WTC11 (cell line): ENCODE results near the gene TAF6. TPM values are rescaled to one million over a fixed set of nuclear protein-coding genes. Genes with fewer than 3 reads are reported as not detected.

ENCODE experiments used
- ATAC-seq: fragments of 200-7000 bp; cut with Tn5 transposase; 2 replicates; pipeline ENCODE4 v1.10.0; 2021; ENCODE audit warnings: mild to moderate bottlenecking, moderate library complexity
- CTCF ChIA-PET: fragments of 300-600 bp; sonication (Branson Sonifier 250); formaldehyde crosslinking; loops from one replicate; lab custom pipeline; 2021; ENCODE audit warnings: antibody characterized with exemption; lab: Charles Lee
- POLR2A ChIA-PET: fragments of 350-600 bp; sonication (Branson Sonifier 250); formaldehyde crosslinking; loops from one replicate; lab custom pipeline; 2021; ENCODE audit warnings: antibody characterized with exemption; lab: Charles Lee
- DNase-seq: peaks from one replicate; pipeline ENCODE4 v3.0.0; 2021; ENCODE audit warnings: low spot score
- H3K27ac Mint-ChIP-seq: 2 replicates; pipeline ENCODE4 v1.8.0; 2021; ENCODE audit warnings: mixed read lengths
- H3K27me3 Mint-ChIP-seq: 2 replicates; pipeline ENCODE4 v1.8.0; 2021; ENCODE audit warnings: low read depth, mild to moderate bottlenecking, moderate library complexity, mixed read lengths
- H3K36me3 Mint-ChIP-seq: 2 replicates; pipeline ENCODE4 v1.8.0; 2021; ENCODE audit warnings: mixed read lengths
- H3K4me1 Mint-ChIP-seq: 2 replicates; pipeline ENCODE4 v1.8.0; 2022; ENCODE audit warnings: mixed read lengths
- H3K4me3 Mint-ChIP-seq: 2 replicates; pipeline ENCODE4 v1.8.0; 2021; ENCODE audit warnings: mild to moderate bottlenecking, moderate library complexity, mixed read lengths
- H3K9me3 Mint-ChIP-seq: 2 replicates; pipeline ENCODE4 v1.8.0; 2021; ENCODE audit warnings: mixed read lengths
- ATF1 ChIP-seq: sonication (generic); formaldehyde crosslinking; IDR thresholded peaks from 2 replicates; pipeline ENCODE4 v1.8.1; 2023; ENCODE audit warnings: mild to moderate bottlenecking, moderate library complexity, missing genetic modification reagents
- ATF6 ChIP-seq: sonication (generic); formaldehyde crosslinking; IDR thresholded peaks from 2 replicates; pipeline ENCODE4 v1.8.1; 2023; ENCODE audit warnings: mild to moderate bottlenecking, missing genetic modification reagents
- CBFB ChIP-seq: sonication (generic); formaldehyde crosslinking; IDR thresholded peaks from 2 replicates; pipeline ENCODE4 v1.8.1; 2022; ENCODE audit warnings: mild to moderate bottlenecking, low read depth, missing genetic modification reagents
- EMX1 ChIP-seq: fragments of 250-450 bp; sonication (Bioruptor Pico); IDR thresholded peaks from 2 replicates; pipeline ENCODE4 v1.8.0; 2021; ENCODE audit warnings: mild to moderate bottlenecking
- ESRRA ChIP-seq: sonication (generic); formaldehyde crosslinking; IDR thresholded peaks from 2 replicates; pipeline ENCODE4 v1.8.1; 2022; ENCODE audit warnings: mild to moderate bottlenecking, missing genetic modification reagents, borderline replicate concordance
- ETV6 ChIP-seq: sonication (generic); formaldehyde crosslinking; IDR thresholded peaks from 2 replicates; pipeline ENCODE4 v1.8.1; 2022; ENCODE audit warnings: mild to moderate bottlenecking, missing genetic modification reagents
- FOXK1 ChIP-seq: sonication (generic); formaldehyde crosslinking; IDR thresholded peaks from 2 replicates; pipeline ENCODE4 v1.8.0; 2022; ENCODE audit warnings: mild to moderate bottlenecking, moderate library complexity, missing genetic modification reagents
- HMGA2 ChIP-seq: fragments of 250-450 bp; sonication (Bioruptor Pico); IDR thresholded peaks from 2 replicates; pipeline ENCODE4 v1.4.0; 2021; ENCODE audit warnings: mild to moderate bottlenecking, moderate library complexity
- IRF2 ChIP-seq: sonication (generic); formaldehyde crosslinking; IDR thresholded peaks from 2 replicates; pipeline ENCODE4 v1.8.0; 2022; ENCODE audit warnings: low read depth, missing genetic modification reagents, borderline replicate concordance
- KAT7 ChIP-seq: sonication (generic); formaldehyde crosslinking; IDR thresholded peaks from 2 replicates; pipeline ENCODE4 v1.8.1; 2023; ENCODE audit warnings: missing genetic modification reagents, mild to moderate bottlenecking, borderline replicate concordance
- MLX ChIP-seq: sonication (generic); formaldehyde crosslinking; IDR thresholded peaks from 2 replicates; pipeline ENCODE4 v1.8.1; 2023; ENCODE audit warnings: mild to moderate bottlenecking, missing genetic modification reagents, moderate library complexity
- MXD4 ChIP-seq: fragments of 250-450 bp; sonication (Bioruptor Pico); IDR thresholded peaks from 2 replicates; pipeline ENCODE4 v1.8.0; 2021; ENCODE audit warnings: mild to moderate bottlenecking, moderate library complexity, borderline replicate concordance
- NFE2L1 ChIP-seq: sonication (generic); formaldehyde crosslinking; IDR thresholded peaks from 2 replicates; pipeline ENCODE4 v1.8.1; 2023; ENCODE audit warnings: missing genetic modification reagents
- RELA ChIP-seq: sonication (generic); formaldehyde crosslinking; IDR thresholded peaks from 2 replicates; pipeline ENCODE4 v1.8.1; 2022; ENCODE audit warnings: missing genetic modification reagents, mild to moderate bottlenecking, borderline replicate concordance
- SMAD3 ChIP-seq: sonication (generic); formaldehyde crosslinking; IDR thresholded peaks from 2 replicates; pipeline ENCODE4 v1.8.0; 2022; ENCODE audit warnings: missing genetic modification reagents, mild to moderate bottlenecking, borderline replicate concordance
- SOX15 ChIP-seq: fragments of 250-450 bp; sonication (Bioruptor Pico); IDR thresholded peaks from 2 replicates; pipeline ENCODE4 v1.9.0; 2021; ENCODE audit warnings: mild to moderate bottlenecking
- SP1 ChIP-seq: sonication (generic); formaldehyde crosslinking; conservative IDR thresholded peaks from 2 replicates; pipeline ENCODE4 v1.8.1; 2022; ENCODE audit warnings: missing genetic modification reagents
- TEAD1 ChIP-seq: sonication (generic); formaldehyde crosslinking; IDR thresholded peaks from 2 replicates; pipeline ENCODE4 v1.8.0; 2022; ENCODE audit warnings: mild to moderate bottlenecking, missing genetic modification reagents
- TP53 ChIP-seq: sonication (generic); formaldehyde crosslinking; IDR thresholded peaks from 2 replicates; pipeline ENCODE4 v1.8.1; 2023; ENCODE audit warnings: mild to moderate bottlenecking, missing genetic modification reagents
- USF1 ChIP-seq: sonication (generic); formaldehyde crosslinking; IDR thresholded peaks from 2 replicates; pipeline ENCODE4 v1.8.0; 2022; ENCODE audit warnings: mild to moderate bottlenecking, missing genetic modification reagents
- ZNF219 ChIP-seq: sonication (generic); formaldehyde crosslinking; IDR thresholded peaks from 2 replicates; pipeline ENCODE4 v1.8.0; 2023; ENCODE audit warnings: missing genetic modification reagents, mild to moderate bottlenecking, borderline replicate concordance
- ZNF425 ChIP-seq: fragments of 250-450 bp; sonication (Bioruptor Pico); conservative IDR thresholded peaks from 2 replicates; pipeline ENCODE4 v1.9.0; 2021; ENCODE audit warnings: mild to moderate bottlenecking
- ZNF671 ChIP-seq: fragments of 250-450 bp; sonication (Bioruptor Pico); IDR thresholded peaks from 2 replicates; pipeline ENCODE4 v1.8.0; 2021; ENCODE audit warnings: mild to moderate bottlenecking
- total RNA-seq: library from RNA; stranded (reverse); gene quantifications from 3 replicates; pipeline ENCODE4 v1.2.3, GENCODE V29; 2021
- TF ChIP-seq, protein P1 (sequence below): sonication (generic); formaldehyde crosslinking; IDR thresholded peaks from 2 replicates; pipeline ENCODE4 v1.8.0; 2023; ENCODE audit warnings: mild to moderate bottlenecking, missing genetic modification reagents
- TF ChIP-seq, protein P2 (sequence below): fragments of 250-450 bp; sonication (Bioruptor Pico); IDR thresholded peaks from 2 replicates; pipeline ENCODE4 v1.9.0; 2021; ENCODE audit warnings: mild to moderate bottlenecking
- TF ChIP-seq, protein P3 (sequence below): sonication (generic); formaldehyde crosslinking; IDR thresholded peaks from 2 replicates; pipeline ENCODE4 v1.8.0; 2022; ENCODE audit warnings: mild to moderate bottlenecking, missing genetic modification reagents

TAF6 gene
- total RNA-seq, 1 experiment from 2014 or later, result 121 TPM

DNA sequence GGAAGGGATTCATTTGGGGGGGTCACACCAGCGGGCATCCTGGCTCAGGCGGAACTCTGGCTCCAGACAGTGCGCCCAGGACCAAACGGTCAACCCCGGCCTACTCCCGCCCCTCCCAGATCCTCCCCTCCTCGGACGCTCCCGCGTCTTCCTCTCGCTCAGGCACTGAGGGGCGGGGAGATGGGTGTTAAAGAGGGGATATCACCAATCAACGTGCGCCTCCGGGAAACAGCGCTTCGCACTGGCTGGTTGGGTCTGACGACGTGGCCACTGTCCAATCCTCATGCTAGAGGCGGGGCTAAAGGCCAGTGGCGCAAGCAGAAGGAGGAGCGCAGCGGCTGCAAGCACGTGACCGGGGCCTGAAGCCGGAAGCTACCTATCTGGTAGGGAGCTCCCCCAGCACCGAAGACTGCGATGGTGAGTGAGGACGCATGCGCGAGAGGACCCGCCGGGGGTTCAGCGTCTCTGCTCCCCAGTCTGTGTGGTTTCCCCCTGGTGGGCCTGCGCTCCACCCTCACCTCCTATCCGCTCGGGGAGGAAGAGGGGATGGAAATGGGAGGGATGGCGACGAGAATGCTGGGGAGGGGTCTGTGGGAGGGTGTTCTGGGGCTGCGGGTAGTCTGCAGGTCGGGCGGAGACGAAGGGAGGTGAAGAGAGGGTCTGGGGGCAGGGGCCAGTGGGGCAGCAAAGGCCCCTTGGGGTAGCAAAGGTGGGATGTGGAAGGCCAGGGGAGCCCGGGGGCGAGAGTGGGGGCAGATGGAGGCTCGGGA is 29.6 kb upstream of the TAF6 start, which contains the start of gene LAMTOR4:
TSS of gene LAMTOR4 (plus strand) at position 360 of the 770 bp plus-strand sequence. CDS start at position 415, 55 bp downstream.
- POLR2A ChIA-PET, result interaction anchor here (0.6 to 1.6 kb wide), 13 partner anchors 9 to 960 kb away, joined by 3 to 5 read pairs (median 3); partner anchors contain the start of genes AP4M1, GAL3ST4, GPC2 and MBLAC1
- Mint-ChIP-seq H3K4me1 (peaks cover 20% of the 10 kb centered on the region), H3K4me3 (peak within 1 kb of the TSS; percentile 99), H3K27me3 (peaks cover 3% of the 10 kb centered on the region; the same call in 1 of the 2 replicates), H3K36me3 (peaks cover 24% of the 10 kb centered on the region), H3K9me3 (peaks cover 11% of the 10 kb centered on the region), H3K27ac (peak within 1 kb of the TSS; percentile 99)
- peak; percentile 98 for ATAC-seq
- CTCF ChIA-PET, result interaction anchor here (0.6 to 3.1 kb wide), 15 partner anchors 9 to 320 kb away, joined by 3 to 49 read pairs (median 4); partner anchors contain the start of genes AP4M1 and GAL3ST4
- peak; percentile 99 for DNase-seq
- TF ChIP-seq TEAD1 (CRISPR knock-in tag), result 0 out of 2 replicates have a peak, but pooled peaks have one; percentile 28
- peak; percentile 97 for TF ChIP-seq USF1 (CRISPR knock-in tag)
- no peak for TF ChIP-seq ZNF425
- no peak for TF ChIP-seq SOX15 (CRISPR knock-in tag)
- TF ChIP-seq, protein P1, sequence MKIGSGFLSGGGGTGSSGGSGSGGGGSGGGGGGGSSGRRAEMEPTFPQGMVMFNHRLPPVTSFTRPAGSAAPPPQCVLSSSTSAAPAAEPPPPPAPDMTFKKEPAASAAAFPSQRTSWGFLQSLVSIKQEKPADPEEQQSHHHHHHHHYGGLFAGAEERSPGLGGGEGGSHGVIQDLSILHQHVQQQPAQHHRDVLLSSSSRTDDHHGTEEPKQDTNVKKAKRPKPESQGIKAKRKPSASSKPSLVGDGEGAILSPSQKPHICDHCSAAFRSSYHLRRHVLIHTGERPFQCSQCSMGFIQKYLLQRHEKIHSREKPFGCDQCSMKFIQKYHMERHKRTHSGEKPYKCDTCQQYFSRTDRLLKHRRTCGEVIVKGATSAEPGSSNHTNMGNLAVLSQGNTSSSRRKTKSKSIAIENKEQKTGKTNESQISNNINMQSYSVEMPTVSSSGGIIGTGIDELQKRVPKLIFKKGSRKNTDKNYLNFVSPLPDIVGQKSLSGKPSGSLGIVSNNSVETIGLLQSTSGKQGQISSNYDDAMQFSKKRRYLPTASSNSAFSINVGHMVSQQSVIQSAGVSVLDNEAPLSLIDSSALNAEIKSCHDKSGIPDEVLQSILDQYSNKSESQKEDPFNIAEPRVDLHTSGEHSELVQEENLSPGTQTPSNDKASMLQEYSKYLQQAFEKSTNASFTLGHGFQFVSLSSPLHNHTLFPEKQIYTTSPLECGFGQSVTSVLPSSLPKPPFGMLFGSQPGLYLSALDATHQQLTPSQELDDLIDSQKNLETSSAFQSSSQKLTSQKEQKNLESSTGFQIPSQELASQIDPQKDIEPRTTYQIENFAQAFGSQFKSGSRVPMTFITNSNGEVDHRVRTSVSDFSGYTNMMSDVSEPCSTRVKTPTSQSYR (CRISPR knock-in tag), result 0 out of 2 replicates have a peak, but pooled peaks have one; percentile 33
- peak; percentile 75; the same call in 1 of the 2 replicates for TF ChIP-seq ETV6 (CRISPR knock-in tag)
- no peak for TF ChIP-seq MLX
- TF ChIP-seq KAT7 (CRISPR knock-in tag), result no peak
- TF ChIP-seq ZNF671, result 0 out of 2 replicates have a peak, but pooled peaks have one; percentile 13
- TF ChIP-seq, protein P2, sequence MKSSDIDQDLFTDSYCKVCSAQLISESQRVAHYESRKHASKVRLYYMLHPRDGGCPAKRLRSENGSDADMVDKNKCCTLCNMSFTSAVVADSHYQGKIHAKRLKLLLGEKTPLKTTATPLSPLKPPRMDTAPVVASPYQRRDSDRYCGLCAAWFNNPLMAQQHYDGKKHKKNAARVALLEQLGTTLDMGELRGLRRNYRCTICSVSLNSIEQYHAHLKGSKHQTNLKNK (CRISPR knock-in tag), result 0 out of 2 replicates have a peak, but pooled peaks have one; percentile 15
- TF ChIP-seq ATF6 (CRISPR knock-in tag), result no peak
- no peak for TF ChIP-seq NFE2L1 (CRISPR knock-in tag)
- TF ChIP-seq CBFB (CRISPR knock-in tag), result no peak
- TF ChIP-seq SP1, result peak; percentile 84
- no peak for TF ChIP-seq IRF2 (CRISPR knock-in tag)
- TF ChIP-seq RELA (CRISPR knock-in tag), result no peak
- TF ChIP-seq SMAD3 (CRISPR knock-in tag), result peak; percentile 68; the same call in 1 of the 2 replicates
- no peak for TF ChIP-seq ATF1
- TF ChIP-seq, protein P3, sequence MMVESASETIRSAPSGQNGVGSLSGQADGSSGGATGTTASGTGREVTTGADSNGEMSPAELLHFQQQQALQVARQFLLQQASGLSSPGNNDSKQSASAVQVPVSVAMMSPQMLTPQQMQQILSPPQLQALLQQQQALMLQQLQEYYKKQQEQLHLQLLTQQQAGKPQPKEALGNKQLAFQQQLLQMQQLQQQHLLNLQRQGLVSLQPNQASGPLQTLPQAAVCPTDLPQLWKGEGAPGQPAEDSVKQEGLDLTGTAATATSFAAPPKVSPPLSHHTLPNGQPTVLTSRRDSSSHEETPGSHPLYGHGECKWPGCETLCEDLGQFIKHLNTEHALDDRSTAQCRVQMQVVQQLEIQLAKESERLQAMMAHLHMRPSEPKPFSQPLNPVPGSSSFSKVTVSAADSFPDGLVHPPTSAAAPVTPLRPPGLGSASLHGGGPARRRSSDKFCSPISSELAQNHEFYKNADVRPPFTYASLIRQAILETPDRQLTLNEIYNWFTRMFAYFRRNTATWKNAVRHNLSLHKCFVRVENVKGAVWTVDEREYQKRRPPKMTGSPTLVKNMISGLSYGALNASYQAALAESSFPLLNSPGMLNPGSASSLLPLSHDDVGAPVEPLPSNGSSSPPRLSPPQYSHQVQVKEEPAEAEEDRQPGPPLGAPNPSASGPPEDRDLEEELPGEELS (CRISPR knock-in tag), result no peak
- TF ChIP-seq ZNF219 (CRISPR knock-in tag), result no peak
- no peak for TF ChIP-seq MXD4 (CRISPR knock-in tag)
- no peak; the same call in none of the 2 replicates for TF ChIP-seq FOXK1 (CRISPR knock-in tag)
- TF ChIP-seq TP53 (CRISPR knock-in tag), result no peak
- TF ChIP-seq ESRRA, result no peak
- no peak for TF ChIP-seq EMX1
- TF ChIP-seq HMGA2 (CRISPR knock-in tag), result no peak
